Cardiac muscle cell (in vitro differentiated cells and primary cell): ENCODE measurements around the gene DPYSL5. TPM values are rescaled to one million over a fixed set of nuclear protein-coding genes. Genes with fewer than 3 reads are reported as not detected.

Experiments used
- DNase-seq, 2 donors: peaks; one replicate each; pipeline versions ENCODE4 v3.0.0 to v3.0.0-alpha.2; 2010 to 2017; ENCODE audit warnings: low read depth in 1 of 2, low spot score in 1 of 2
- H3K27ac ChIP-seq: fragments of 200-600 bp; sonication (generic); 2 replicates; pipeline ENCODE4 v1.5.1; 2016
- H3K27me3 ChIP-seq: fragments of 200-600 bp; sonication (generic); 2 replicates; pipeline ENCODE4 v1.6.0; 2016; ENCODE audit warnings: control low read depth
- H3K36me3 ChIP-seq: fragments of 200-600 bp; sonication (generic); 2 replicates; pipeline ENCODE4 v1.5.1; 2016; ENCODE audit warnings: control low read depth
- H3K4me1 ChIP-seq: fragments of 200-600 bp; sonication (generic); 2 replicates; pipeline ENCODE4 v1.8.1; 2017; ENCODE audit warnings: low read depth, mild to moderate bottlenecking, mixed run types
- H3K4me3 ChIP-seq: fragments of 200-600 bp; sonication (generic); 2 replicates; pipeline ENCODE4 v1.5.1; 2016; ENCODE audit warnings: mild to moderate bottlenecking
- H3K9me3 ChIP-seq: fragments of 200-600 bp; sonication (generic); 2 replicates; pipeline ENCODE4 v1.5.1; 2017; ENCODE audit warnings: low read depth, mild to moderate bottlenecking, control low read depth
- polyA plus RNA-seq: library from polyadenylated mRNA; unstranded; fragments of >200 nt; fragmentation: Nextera tagmentation; extraction: Ambion mirVana; gene quantifications from 2 replicates; pipeline ENCODE4 v1.2.1, GENCODE V29; 2016
- total RNA-seq: library from RNA; depleted of rRNA; stranded (reverse); fragments of >200 nt; gene quantifications from 2 replicates; pipeline ENCODE4 v1.2.3, GENCODE V29; 2016
- TF ChIP-seq, protein P1 (sequence below): IDR thresholded peaks from 2 replicates; pipeline ENCODE4 v1.5.1; 2012; ENCODE audit warnings: low read depth, mild to moderate bottlenecking, low read length

DPYSL5 gene, protein sequence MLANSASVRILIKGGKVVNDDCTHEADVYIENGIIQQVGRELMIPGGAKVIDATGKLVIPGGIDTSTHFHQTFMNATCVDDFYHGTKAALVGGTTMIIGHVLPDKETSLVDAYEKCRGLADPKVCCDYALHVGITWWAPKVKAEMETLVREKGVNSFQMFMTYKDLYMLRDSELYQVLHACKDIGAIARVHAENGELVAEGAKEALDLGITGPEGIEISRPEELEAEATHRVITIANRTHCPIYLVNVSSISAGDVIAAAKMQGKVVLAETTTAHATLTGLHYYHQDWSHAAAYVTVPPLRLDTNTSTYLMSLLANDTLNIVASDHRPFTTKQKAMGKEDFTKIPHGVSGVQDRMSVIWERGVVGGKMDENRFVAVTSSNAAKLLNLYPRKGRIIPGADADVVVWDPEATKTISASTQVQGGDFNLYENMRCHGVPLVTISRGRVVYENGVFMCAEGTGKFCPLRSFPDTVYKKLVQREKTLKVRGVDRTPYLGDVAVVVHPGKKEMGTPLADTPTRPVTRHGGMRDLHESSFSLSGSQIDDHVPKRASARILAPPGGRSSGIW
- 4.1 and 4.5 TPM in 2 replicates for total RNA-seq
- 3.7 and 5.6 TPM in 2 replicates for polyA plus RNA-seq

DNA sequence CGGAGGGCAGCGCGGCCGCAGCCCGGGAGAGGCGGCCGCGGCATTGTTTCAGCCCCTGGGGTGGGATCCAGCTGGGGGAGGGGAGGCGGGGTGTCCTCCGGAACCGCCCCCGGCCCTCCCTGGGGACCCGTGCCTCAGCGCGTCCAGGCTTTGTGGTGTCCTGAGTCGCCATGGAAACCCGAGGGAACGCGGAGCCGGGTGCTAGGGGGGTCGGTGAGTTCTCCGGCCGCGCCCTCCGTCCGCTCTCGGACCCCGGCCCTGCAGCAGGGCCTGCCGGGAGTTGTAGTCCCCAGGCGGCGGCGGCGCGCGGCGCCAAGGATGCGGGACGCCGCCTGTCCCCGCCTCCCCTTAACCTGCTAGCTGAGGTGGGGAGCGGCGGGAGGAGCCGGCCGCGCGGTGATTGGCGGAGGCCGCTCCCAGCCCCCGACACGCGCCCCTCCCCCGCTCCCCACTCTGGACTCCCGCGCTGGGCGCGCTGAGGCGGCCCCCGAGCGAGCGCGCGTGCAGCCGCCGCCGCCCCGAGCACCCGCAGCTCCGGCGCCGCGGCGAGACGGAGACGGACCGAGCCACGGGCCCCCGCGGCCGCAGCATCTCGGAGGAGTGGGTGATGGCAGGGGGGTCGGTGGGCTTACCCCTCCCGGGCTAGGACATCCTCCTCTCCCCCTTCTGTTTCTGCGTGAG, at the start of gene DPYSL5:
Gene DPYSL5 (plus strand): TSS at position 478 of the 681 bp plus-strand sequence. CDS start 50,368 bp downstream, outside the sequence.
- TF ChIP-seq, protein P1, sequence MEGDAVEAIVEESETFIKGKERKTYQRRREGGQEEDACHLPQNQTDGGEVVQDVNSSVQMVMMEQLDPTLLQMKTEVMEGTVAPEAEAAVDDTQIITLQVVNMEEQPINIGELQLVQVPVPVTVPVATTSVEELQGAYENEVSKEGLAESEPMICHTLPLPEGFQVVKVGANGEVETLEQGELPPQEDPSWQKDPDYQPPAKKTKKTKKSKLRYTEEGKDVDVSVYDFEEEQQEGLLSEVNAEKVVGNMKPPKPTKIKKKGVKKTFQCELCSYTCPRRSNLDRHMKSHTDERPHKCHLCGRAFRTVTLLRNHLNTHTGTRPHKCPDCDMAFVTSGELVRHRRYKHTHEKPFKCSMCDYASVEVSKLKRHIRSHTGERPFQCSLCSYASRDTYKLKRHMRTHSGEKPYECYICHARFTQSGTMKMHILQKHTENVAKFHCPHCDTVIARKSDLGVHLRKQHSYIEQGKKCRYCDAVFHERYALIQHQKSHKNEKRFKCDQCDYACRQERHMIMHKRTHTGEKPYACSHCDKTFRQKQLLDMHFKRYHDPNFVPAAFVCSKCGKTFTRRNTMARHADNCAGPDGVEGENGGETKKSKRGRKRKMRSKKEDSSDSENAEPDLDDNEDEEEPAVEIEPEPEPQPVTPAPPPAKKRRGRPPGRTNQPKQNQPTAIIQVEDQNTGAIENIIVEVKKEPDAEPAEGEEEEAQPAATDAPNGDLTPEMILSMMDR = no peak
- Histone ChIP-seq H3K36me3 (no peaks in the 10 kb centered on the region), H3K4me3 (peak within 1 kb of the TSS; percentile 71), H3K27me3 (peaks cover 84% of the 10 kb centered on the region), H3K4me1 (no peaks in the 10 kb centered on the region), H3K27ac (no peak within 1 kb of the TSS), H3K9me3 (no peaks in the 10 kb centered on the region)
- peak in 1 of 2 donors; percentile 72 for DNase-seq

DNA sequence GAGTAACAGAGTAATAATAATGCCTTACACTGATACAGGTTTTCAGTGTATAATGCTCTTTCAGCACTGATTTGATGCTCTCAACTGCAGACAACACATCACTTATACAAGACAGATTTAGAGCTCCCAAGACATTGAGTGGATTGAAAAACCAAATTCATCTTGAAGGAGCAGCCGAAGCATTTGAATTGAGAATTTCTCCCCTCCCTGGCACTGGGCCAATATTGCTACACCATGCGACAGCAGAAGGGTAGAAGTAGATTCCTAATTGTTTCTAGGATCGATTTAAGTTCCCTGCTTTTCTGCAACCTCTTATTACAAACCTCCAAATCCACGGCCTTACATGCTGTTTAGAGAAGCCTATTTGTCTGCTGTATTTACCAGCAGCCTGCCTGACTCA, 46.6 kb upstream of the DPYSL5 start:
- TF ChIP-seq, protein P1 = no peak
- H3K27me3 ChIP-seq = no peaks in the 10 kb centered on the region
- no peaks in the 10 kb centered on the region for H3K36me3 ChIP-seq
- H3K9me3 ChIP-seq = no peaks in the 10 kb centered on the region
- DNase-seq = no peak
- H3K27ac ChIP-seq = no peak overlapping the region
- H3K4me3 ChIP-seq = no peak overlapping the region
- no peaks in the 10 kb centered on the region for H3K4me1 ChIP-seq

DNA sequence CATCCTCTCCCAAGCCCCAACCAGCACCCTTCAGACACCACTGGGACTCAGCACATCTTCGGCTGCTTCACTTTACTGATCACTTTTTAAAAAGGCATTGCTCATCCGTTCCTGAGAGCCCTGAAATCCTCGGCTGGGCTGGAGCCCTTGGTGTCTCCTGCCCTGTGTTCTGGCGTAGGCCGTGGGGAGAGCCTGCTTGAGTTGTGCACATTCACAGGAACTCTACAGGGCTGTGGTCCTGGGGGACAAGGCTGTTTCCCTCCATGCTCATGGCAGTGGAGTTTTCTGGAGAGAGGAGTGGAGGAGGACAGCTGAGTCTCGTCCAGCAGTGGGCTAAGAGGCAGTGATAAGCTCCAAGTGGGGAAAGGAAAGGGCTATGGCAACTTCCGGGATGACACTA, 46.1 kb upstream of the DPYSL5 start:
- Histone ChIP-seq H3K4me1 (no peaks in the 10 kb centered on the region), H3K36me3 (no peaks in the 10 kb centered on the region), H3K9me3 (no peaks in the 10 kb centered on the region), H3K27me3 (no peaks in the 10 kb centered on the region), H3K27ac (no peak overlapping the region), H3K4me3 (no peak overlapping the region)
- TF ChIP-seq, protein P1 = no peak
- DNase-seq = no peak

DNA sequence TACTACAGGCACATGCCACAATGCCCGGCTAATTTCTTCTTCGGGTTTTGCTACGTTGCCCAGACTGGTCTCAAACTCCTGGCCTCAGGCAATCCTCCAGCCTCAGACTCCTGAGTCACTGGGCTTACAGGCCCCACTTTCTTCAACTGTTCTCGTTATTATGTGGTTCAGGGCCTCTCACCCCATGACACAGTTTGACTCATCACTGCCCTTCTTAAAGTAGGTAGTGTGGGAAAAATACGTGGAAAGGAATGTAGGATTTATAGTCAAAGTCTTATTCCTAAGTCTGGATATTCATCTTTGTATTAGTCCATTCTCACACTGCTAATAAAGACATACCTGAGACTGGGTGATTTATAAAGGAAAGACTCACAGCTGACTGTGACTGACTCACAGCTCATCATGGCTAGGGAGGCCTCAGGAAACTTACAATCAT, 42.7 kb upstream of the DPYSL5 start:
- H3K36me3 ChIP-seq = no peaks in the 10 kb centered on the region
- DNase-seq = peak in 1 of 2 donors; percentile 28
- H3K4me1 ChIP-seq = no peaks in the 10 kb centered on the region
- H3K9me3 ChIP-seq = no peaks in the 10 kb centered on the region
- no peak overlapping the region for H3K4me3 ChIP-seq
- H3K27ac ChIP-seq = no peak overlapping the region
- H3K27me3 ChIP-seq = no peaks in the 10 kb centered on the region
- TF ChIP-seq, protein P1 = no peak

DNA sequence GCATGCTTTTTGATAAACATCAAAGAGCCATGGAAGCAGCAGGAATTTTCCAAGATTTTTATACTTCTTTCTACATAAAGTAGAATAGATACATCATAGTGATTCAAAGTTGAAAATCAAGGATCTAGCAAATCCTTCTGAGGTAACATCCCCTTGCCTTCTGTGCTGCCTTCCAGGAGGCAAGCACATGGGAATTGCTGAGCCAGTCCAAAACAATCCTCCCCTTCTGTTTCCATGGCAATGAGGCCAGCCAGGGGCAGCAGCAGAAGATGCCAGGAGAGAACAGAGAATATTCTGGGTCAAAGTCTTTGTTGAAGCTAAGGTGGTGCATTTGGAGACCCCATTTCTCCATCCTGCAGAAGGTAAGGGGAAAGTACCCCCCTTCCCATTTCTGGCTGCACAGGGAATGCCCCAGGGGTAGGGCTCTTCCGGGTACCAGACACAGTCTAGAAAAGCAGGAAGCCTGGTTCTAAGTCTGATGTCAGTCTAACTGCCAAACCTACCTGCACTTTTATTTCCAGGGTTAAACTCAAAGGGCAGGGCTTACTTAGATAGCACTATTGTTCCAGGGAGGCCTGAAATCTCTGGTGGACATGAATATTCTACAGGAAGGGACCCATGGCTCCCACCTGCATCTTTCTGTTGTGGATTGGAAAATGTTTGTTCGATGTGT, 40.0 kb upstream of the DPYSL5 start:
- DNase-seq = peak in 1 of 2 donors; percentile 47

More for the DNA sequence above, 40.0 kb upstream of the DPYSL5 start:
- TF ChIP-seq, protein P1 = no peak
- no peaks in the 10 kb centered on the region for H3K36me3 ChIP-seq
- H3K9me3 ChIP-seq = no peaks in the 10 kb centered on the region
- H3K27ac ChIP-seq = no peak overlapping the region
- H3K27me3 ChIP-seq = no peaks in the 10 kb centered on the region
- no peak overlapping the region for H3K4me3 ChIP-seq
- H3K4me1 ChIP-seq = no peaks in the 10 kb centered on the region
